DMS53 treated with DMSO at 0.1 percent for 48 hours (cell line): ENCODE results near the gene SLC5A10.

ENCODE experiments used
- DNase-seq: peaks from one replicate; lab custom pipeline; 2025; ENCODE audit not compliant: unreplicated experiment; lab: John Stamatoyannopoulos, UW

SLC5A10 gene

DNA sequence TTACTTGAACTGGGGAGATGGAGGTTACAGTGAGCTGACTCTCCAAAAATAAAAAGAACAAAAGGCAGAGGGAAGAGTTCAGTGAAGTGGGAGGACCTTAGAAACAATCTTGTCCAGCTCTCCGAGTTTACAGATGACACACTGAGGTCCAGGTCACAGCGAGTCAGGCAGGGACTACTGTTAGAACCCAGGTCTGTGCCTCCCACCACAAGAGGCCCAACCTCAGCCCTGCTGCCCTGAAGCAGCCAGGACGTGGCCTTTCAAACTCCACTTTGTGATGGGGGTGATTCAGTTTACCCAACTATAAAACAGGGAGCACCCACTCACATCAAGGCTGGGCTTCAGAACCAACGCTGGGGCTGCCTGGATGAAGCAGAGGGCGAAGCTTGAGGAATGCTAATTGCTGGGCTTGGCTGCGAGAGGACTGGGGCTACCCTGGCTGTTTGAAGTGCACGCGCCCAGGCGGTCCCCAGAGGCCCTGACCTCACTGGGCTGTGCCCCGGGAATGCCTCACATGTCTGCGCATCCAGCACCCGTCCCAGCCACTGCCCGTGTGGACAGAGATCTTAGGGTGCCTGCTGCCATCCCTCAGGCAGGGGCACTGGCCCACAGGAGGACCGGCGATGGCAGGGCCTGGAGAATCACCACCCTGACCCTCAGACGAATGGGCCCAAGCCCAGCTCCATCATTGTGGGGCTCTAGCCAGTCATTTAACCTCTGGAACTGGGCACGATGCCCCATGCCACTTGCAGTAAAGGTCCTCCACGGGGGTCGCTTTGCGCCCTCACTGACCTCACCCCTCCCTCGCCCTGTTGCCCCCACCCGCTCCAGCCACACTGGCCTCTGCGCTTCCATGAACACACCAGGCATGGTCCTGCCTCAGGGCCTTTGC lies 11.4 kb downstream of the SLC5A10 start:
- DNase-seq, result no peak

GRCh38 chr17:18964018-18964351 lies 12.0 kb downstream of the SLC5A10 start:
- DNase-seq, result no peak

DNA sequence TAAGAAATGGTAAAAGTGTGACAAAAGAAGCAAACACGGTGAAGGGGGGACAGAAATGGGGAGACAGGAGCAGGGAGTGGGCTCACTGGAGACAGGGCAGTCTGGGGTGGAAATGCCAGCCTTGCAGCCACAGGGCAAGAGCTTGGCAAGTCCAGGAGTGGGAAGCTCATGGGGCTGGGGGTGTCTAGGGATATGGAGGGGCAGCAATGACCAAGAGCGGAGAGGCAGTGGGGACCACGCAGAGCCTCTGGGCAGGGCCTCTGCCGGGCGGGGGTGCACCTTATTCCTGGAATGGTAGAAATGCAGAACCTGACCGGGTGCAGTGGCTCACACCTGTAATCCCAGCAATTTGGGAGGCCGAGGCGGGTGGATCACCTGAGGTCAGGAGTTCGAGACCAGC lies 12.6 kb downstream of the SLC5A10 start:
- no peak for DNase-seq

- no peak for DNase-seq
Measured at GRCh38 chr17:18965530-18966236, 13.7 kb downstream of the SLC5A10 start.

DNA sequence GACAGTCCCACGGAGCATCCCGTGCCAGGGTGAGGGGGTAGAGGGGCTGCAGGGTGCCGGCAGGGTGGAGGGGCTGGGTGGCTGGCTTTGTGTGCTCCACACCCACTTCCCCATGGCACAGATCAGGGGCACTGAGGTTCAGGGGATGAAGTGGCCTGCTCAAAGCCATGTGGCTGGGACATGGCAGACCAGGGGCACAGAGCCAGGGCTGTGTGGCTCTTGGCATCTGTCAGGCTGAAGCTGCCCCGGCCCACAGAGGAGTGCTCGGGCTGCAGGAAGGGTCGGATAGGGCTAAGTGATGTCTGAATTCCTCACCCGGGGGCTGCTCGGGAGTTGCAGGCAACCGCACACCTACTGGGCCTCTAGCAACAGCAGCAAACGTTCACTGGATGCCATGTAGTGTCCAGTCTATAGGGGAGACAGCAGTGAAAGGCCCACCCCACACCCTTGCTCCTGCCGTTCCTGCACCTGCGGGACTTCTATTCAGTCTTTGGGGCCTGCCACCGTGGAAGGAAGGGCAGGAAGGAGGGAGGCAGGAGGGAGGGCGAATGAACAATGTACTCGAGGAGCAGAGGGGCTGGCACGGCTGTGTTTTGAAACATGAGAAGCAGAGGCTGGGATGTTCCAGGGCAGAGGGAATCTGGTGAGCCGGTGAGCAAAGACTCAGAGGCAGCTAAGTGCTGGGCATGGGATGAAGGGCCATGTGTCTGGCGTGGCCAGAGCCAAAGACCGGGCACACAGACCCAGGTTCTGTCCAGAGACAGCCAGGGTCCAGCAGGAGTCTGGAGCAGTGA lies 15.1 kb downstream of the SLC5A10 start:
- no peak for DNase-seq

DNA sequence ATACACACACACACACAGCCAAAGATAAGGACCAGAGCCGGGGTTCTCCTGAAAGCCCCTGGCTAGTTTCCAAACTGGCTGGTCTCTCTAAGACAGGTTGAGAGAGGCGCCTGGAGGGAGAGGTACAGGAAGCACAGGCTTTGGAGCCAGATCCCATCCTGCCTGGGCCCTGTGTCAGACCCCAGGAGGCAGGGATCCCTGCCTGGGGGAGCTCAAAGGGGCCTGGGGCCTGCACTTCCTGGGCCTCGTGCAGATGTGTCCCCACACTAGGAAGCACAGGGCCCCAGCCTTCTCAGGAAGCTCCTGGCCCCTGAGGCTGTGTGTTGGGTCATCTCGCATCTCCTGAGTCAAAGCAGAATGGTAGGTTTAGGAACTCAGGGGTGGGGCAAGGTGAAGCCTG lies 16.0 kb downstream of the SLC5A10 start:
- DNase-seq, result no peak

DNA sequence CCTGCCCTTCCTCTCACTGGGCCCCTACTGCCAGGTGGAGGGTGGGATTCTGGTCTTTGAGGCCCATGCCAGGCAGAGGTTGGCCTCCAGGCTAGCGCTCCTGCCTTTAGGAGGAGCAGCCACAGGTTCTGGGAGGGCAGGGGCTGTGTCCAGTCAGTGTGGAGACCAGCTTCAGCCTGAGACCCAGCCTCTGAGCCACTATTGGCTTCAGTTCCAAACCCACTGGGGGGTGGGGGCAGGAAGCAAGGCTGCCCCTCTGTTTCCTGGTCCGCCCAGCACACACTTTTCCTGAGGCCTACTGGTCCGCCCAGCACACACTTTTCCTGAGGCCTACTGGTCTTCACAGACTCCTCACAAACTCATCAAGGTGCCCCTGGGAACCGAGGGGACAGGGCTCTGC lies 16.4 kb downstream of the SLC5A10 start:
- no peak for DNase-seq

- DNase-seq, result no peak
Measured at GRCh38 chr17:18968945-18969887, 17.3 kb downstream of the SLC5A10 start.

GRCh38 chr17:18970582-18971480 lies 18.9 kb downstream of the SLC5A10 start:
- no peak for DNase-seq

DNA sequence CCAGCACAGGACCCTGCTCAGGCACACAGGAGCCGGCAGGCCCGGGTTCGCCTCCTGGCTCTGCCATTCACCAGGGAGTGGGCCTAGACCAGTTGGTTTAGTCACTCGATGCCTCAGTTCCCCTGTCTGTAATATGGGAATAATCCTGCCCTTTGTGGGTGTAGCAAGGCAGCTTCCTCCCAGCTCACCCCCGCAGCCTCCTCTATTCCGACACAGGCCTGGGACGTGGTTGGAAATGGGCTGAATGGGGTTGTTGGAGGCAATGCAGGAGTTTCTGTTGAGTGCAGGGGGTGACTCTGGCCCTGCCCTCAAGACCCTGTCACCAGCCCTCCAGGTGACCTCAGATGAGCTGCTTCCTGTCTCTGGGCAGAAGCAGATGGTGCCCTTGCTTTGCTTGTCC lies 19.8 kb downstream of the SLC5A10 start:
- DNase-seq, result no peak

DNA sequence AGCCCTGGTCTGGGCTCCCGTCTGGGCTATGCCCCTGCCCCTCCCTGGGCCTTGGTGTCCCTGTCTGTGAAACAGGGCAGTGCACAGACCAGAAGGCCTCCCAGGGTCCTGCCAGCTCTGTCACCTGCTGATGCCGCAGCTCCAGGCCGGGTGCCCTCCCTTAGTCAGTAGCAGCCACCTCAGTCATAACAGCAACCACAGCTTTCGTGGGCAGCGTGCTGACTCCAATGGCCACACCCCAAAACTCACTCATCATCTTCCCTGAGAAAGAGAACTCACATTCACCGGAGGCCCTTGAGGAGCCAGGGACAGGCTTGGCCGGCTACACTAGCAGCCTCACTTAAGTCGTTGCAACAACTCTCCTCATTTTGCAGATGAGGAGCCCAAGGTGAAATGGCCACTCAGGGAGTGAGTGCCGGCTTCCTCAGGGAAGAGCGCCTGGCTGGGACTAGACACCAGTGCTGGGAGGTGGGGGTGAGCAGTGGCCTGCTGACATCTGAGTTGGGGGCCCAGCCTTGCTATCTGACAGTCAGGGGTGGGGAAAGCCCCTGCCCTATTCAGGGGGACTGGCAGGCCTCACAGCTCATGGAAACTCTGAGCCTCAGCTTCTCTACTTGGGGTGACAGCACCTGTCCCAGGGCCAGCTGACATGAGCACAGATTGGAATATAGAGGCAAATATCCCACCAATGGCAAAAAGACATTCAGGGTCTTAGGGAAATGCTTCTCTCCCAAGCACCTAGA lies 22.6 kb downstream of the SLC5A10 start:
- no peak for DNase-seq

- DNase-seq, result no peak
Measured at GRCh38 chr17:18975597-18975996, 23.6 kb downstream of the SLC5A10 start.

GRCh38 chr17:18976201-18976600 lies 24.2 kb downstream of the SLC5A10 start:
- no peak for DNase-seq

- DNase-seq, result no peak
Measured at GRCh38 chr17:18977021-18977420, 25.1 kb downstream of the SLC5A10 start.

GRCh38 chr17:18977646-18978045 lies 25.7 kb downstream of the SLC5A10 start:
- no peak for DNase-seq

DNA sequence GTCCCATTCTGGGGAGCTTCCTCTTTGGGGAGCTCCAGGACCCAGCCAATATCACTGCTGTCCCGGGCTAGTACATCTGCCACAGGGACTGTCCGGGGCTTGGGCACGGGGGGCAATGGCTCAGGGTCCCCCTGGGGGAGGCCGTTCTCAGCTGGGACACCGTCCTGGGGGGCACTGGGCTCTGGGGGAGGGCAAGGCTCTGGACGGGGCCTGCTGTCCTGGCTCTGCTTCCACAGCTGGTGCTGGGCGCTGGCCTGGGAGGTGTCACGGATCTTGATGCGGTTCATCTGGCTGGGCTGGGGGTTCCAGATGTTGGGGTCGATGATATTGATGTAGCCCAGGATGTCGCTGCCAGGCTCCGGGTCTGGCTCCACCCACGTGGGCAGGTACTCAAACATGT lies 26.1 kb downstream of the SLC5A10 start:
- no peak for DNase-seq

- DNase-seq, result no peak
Measured at GRCh38 chr17:18978655-18979054, 26.7 kb downstream of the SLC5A10 start.

- no peak for DNase-seq
Measured at GRCh38 chr17:18980682-18981334, 28.8 kb downstream of the SLC5A10 start.

GRCh38 chr17:18981335-18981641 lies 29.3 kb downstream of the SLC5A10 start:
- no peak for DNase-seq
